HL-60 (cell line): Measurements from ENCODE around the gene KIAA0825.

Experiments used
- DNase-seq, 2 experiments: peaks; one replicate each; pipeline ENCODE4 v3.0.0-alpha.2; 2010 to 2020; ENCODE audit warnings: low read depth in 1 of 2, low spot score in 1 of 2
- H3K27ac ChIP-seq: fragments of 250-450 bp; sonication (Bioruptor Pico); replicated peaks from 2 replicates; pipeline ENCODE4 v1.5.1; 2020; ENCODE audit warnings: mild to moderate bottlenecking, moderate library complexity
- H3K27me3 ChIP-seq: fragments of 250-450 bp; sonication (Bioruptor Pico); 2 replicates; pipeline ENCODE4 v1.5.1; 2021; ENCODE audit warnings: mild to moderate bottlenecking, moderate library complexity; ENCODE audit not compliant: insufficient read depth, poor library complexity, severe bottlenecking
- H3K4me3 ChIP-seq: replicated peaks from 2 replicates; pipeline ENCODE4 v1.5.1; 2011; ENCODE audit warnings: mild to moderate bottlenecking, control low read depth, low read length; ENCODE audit not compliant: insufficient read depth
- CTCF ChIP-seq: IDR thresholded peaks from one replicate; pipeline ENCODE4 v1.5.1; 2011; ENCODE audit warnings: low read length, control low read depth, inconsistent platforms; ENCODE audit not compliant: insufficient read depth
- GABPA ChIP-seq: IDR thresholded peaks from 2 replicates; pipeline ENCODE4 v1.6.1; 2012; ENCODE audit warnings: low read depth
- POLR2AphosphoS5 ChIP-seq: IDR thresholded peaks from 2 replicates; pipeline ENCODE4 v1.6.1; 2012; ENCODE audit warnings: low read depth
- REST ChIP-seq: IDR thresholded peaks from 2 replicates; pipeline ENCODE4 v1.6.1; 2012; ENCODE audit warnings: low read depth; ENCODE audit not compliant: insufficient replicate concordance
- SPI1 ChIP-seq: IDR thresholded peaks from 2 replicates; pipeline ENCODE4 v1.6.1; 2012; ENCODE audit warnings: low read depth, mild to moderate bottlenecking, borderline replicate concordance

The KIAA0825 gene

GRCh38 chr5:94485067-94485466, 133.3 kb downstream of the KIAA0825 start:
- no peak overlapping the region for H3K4me3 ChIP-seq
- no peaks in the 10 kb centered on the region for H3K27me3 ChIP-seq
- TF ChIP-seq SPI1 (no peak), GABPA (no peak), CTCF (no peak), REST (no peak), POLR2AphosphoS5 (no peak)
- no peak overlapping the region for H3K27ac ChIP-seq
- DNase-seq: no peak

GRCh38 chr5:94481059-94481458, 137.3 kb downstream of the KIAA0825 start:
- TF ChIP-seq GABPA (no peak), REST (no peak), CTCF (no peak), POLR2AphosphoS5 (no peak), SPI1 (no peak)
- no peak overlapping the region for H3K27ac ChIP-seq
- no peak overlapping the region for H3K4me3 ChIP-seq
- no peaks in the 10 kb centered on the region for H3K27me3 ChIP-seq
- DNase-seq: peak in 1 of 2 experiments; percentile 1

GRCh38 chr5:94480486-94480885, 137.9 kb downstream of the KIAA0825 start:
- H3K27ac ChIP-seq: no peak overlapping the region
- H3K27me3 ChIP-seq: no peaks in the 10 kb centered on the region
- DNase-seq: no peak
- no peak for TF ChIP-seq REST
- no peak for TF ChIP-seq SPI1
- no peak for TF ChIP-seq GABPA
- no peak for TF ChIP-seq CTCF
- no peak for TF ChIP-seq POLR2AphosphoS5
- no peak overlapping the region for H3K4me3 ChIP-seq
